SK-N-MC (cell line): ENCODE data around the gene GDPD5.

Experiments used
- DNase-seq: peaks from one replicate; pipeline ENCODE4 v3.0.0-alpha.2; 2011; ENCODE audit warnings: low read depth, low spot score
- H3K27ac ChIP-seq: fragments of 200-600 bp; sonication (generic); 2 replicates; pipeline ENCODE4 v1.5.1; 2016; ENCODE audit warnings: mixed run types
- H3K36me3 ChIP-seq: fragments of 200-600 bp; sonication (generic); 2 replicates; pipeline ENCODE4 v1.6.1; 2017; ENCODE audit warnings: antibody characterized with exemption, low read length, mixed read lengths; ENCODE audit not compliant: insufficient read depth
- H3K4me3 ChIP-seq: fragments of 200-600 bp; sonication (generic); 2 replicates; pipeline ENCODE4 v1.5.1; 2016
- H3K9ac ChIP-seq: fragments of 200-600 bp; sonication (generic); 2 replicates; pipeline ENCODE4 v1.8.0; 2017; ENCODE audit warnings: mixed run types, mixed read lengths; ENCODE audit not compliant: insufficient read length
- H3K9me3 ChIP-seq: fragments of 200-600 bp; sonication (generic); 2 replicates; pipeline ENCODE4 v1.6.1; 2017; ENCODE audit warnings: low read depth, mild to moderate bottlenecking, antibody characterized with exemption, low read length, moderate library complexity, mixed read lengths
- EZH2 ChIP-seq: fragments of 200-600 bp; sonication (generic); IDR thresholded peaks from one replicate; pipeline ENCODE4 v1.6.1; 2017; ENCODE audit warnings: antibody characterized with exemption
- FOXP2 ChIP-seq: optimal IDR thresholded peaks from 2 replicates; pipeline ENCODE3; 2011; ENCODE audit warnings: mild to moderate bottlenecking, moderate library complexity; ENCODE audit not compliant: insufficient read depth; ENCODE audit errors: extremely low read length, control extremely low read depth
- POLR2AphosphoS5 ChIP-seq: IDR thresholded peaks from 2 replicates; pipeline ENCODE4 v1.6.1; 2012; ENCODE audit warnings: mild to moderate bottlenecking, low read depth, low read length, borderline replicate concordance

GDPD5 gene

DNA sequence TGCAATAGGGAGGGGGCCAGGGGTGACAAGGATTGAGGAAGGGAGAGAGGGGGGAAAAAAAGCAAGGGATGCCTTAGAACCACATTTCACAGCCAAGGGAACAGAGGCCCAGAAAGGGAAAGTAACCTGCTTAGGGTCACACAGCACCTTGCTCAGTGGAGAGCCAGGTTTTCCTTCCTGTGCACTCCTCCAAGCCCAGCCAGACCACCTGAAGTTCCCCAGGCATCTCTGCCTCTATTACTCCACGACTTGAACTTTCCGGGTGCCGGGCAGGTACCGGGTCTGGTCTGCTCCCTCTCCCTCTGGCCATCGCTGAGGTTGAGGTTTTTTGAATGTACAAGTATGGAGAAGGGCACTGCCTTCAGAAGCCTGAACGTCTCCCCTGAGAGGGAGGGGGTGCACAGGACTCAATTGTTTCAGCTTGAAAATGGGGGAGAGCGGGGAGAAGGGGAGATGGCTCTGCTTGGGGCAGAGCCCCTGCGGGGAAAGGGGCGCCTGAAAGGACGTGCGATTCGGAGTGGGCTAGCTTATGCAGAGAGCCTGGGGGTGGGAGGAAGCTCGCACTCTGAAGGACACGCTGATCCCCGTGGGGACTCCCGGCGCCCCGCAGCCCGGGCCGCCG, 35.8 kb upstream of the GDPD5 start:
- no peak for DNase-seq
- peak overlapping the region; percentile 87 for H3K9ac ChIP-seq
- peak overlapping the region; percentile 91 for H3K4me3 ChIP-seq
- H3K36me3 ChIP-seq: peaks cover 27% of the 10 kb centered on the region
- H3K9me3 ChIP-seq: no peaks in the 10 kb centered on the region
- TF ChIP-seq EZH2 (no peak), POLR2AphosphoS5 (no peak; the same call in 1 of the 2 replicates), FOXP2 (no peak)
- H3K27ac ChIP-seq: peak overlapping the region; percentile 91

DNA sequence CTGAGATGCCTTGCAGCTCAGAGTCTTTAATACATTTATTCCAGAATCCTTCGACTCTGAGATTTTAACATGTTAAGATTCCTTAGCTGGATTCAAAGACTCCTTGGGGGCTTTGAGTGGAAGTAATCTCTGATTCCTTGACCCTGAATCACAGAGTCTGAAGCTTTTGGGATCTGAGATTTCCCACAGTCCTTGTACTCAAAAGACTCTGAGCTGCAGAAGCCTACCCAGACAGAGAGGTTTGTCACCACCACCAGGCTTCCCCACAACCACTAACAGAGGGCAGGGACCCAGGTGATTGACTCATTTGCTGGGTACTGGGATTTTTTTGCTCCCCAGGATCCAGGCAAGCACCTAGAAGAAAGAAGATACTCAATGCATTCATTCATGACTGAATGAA, 34.9 kb upstream of the GDPD5 start:
- Histone ChIP-seq H3K4me3 (no peak overlapping the region), H3K27ac (peak overlapping the region; percentile 91), H3K9me3 (no peaks in the 10 kb centered on the region), H3K36me3 (peaks cover 18% of the 10 kb centered on the region), H3K9ac (peak overlapping the region; percentile 20)
- DNase-seq: no peak
- TF ChIP-seq EZH2: no peak
- TF ChIP-seq POLR2AphosphoS5: no peak
- TF ChIP-seq FOXP2: no peak

DNA sequence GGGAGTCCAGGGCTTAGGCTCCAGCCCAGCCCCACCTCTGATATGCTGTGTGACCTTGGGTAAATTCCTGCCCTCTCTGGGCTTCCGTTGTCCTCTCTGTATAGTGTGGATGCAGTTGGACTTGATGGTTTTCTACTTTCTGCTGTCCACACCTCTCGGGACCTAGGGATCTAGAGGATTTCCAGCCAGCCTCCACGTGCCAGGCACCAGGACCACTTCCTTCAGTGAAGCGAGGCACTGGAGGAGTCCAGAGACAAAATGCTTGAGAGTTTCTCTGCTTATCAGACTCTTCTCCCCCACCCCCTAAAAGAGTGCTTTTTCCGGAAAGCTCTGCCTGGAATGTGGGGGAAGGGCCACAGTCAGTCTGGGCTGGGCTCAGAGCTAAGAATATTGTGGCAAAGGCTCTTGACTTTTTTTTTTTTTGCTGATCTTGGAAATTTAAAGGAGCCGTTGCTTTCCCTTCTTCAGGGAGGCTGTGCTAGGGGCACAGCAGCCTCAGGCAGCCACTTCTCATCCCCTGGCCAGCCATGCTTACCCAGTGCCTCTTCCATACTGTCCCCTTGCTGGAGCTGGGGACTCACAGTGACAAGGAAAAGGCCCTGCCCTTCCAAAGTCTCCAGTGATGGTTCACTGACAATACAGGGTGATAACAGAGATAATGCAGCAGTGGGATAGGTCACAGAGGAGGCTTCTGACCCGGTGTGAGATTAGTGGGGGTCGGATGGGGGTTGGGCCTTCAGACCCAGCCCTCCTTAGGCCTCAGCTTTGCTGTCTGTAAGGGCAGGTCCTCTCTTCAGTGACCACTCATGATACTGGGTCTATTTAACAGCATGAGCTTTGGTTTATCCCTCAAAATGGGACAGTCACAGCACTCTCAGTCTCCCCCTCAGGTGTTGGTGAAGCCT, 33.5 kb upstream of the GDPD5 start:
- peak overlapping the region; percentile 70 for H3K9ac ChIP-seq
- peaks cover 5% of the 10 kb centered on the region; the same call in 1 of the 2 replicates for H3K36me3 ChIP-seq
- TF ChIP-seq EZH2 (no peak), POLR2AphosphoS5 (peak; percentile 68)
- H3K9me3 ChIP-seq: no peaks in the 10 kb centered on the region
- H3K27ac ChIP-seq: peak overlapping the region; percentile 93
- H3K4me3 ChIP-seq: peak overlapping the region; percentile 60
- DNase-seq: peak; percentile 58

DNA sequence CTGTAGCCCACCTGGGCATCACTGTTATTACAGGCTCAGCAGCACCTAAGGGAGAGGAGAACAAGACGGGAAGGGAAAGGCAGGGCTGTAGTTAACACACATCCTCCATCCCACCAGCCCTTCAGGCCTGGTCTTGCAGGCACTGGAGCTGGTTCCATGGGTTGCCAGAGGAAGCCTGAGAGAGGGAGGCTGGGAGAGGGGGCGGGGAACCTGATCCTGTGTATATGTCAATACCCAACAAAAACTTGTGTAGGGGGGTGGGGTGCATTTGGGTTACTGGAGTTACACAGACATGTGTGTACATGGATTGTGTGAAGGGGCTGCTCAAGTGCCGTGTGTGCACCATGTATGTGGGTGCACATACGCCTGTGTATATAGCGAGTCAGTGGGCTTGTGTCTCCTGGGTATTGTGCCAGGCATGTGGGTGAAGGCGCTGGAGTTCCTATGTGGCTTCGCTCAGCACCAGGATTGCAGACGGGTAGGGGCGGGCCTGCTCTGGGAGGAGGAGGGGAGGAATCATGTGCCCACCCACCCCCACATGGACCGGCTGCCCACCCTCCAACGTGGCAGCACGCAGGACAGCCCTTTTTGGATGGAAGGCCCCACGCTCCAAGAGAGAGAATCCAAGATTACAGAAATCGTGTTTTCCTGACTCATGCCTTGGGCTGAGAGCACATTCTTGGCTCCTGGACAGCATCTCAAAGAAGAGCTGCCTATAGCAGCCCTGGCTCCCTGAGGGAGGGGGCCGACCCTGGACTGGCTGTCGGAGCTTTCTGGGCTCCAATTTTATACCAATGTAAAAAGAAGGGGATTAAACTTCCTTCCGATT, 32.1 kb upstream of the GDPD5 start:
- TF ChIP-seq FOXP2: no peak
- TF ChIP-seq POLR2AphosphoS5: no peak
- no peak for TF ChIP-seq EZH2
- Histone ChIP-seq H3K27ac (peak overlapping the region; percentile 93), H3K4me3 (no peak overlapping the region), H3K9ac (peak overlapping the region; percentile 7), H3K9me3 (no peaks in the 10 kb centered on the region), H3K36me3 (no peaks in the 10 kb centered on the region)
- no peak for DNase-seq

DNA sequence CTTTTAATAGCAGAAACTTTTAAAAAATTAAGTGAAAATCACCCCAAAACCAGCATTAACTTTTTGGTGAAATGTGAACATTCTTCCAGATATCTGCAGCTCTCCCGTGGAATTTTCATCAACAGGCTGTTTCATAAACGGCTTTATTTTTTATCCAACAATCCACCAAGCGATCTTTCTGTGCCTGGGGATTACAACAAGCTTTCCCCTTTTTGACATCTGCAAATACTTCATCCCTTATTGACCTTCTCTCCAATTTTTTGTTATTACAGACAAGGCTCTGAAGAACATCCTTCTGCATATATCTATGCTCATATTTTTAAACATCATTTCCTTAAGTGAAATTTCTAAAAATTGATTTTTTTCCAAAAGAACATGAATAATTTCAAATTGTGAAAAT, 30.5 kb upstream of the GDPD5 start:
- Histone ChIP-seq H3K9me3 (no peaks in the 10 kb centered on the region), H3K36me3 (no peaks in the 10 kb centered on the region), H3K27ac (peak overlapping the region; percentile 93), H3K9ac (no peak overlapping the region), H3K4me3 (no peak overlapping the region)
- TF ChIP-seq FOXP2 (no peak), EZH2 (no peak), POLR2AphosphoS5 (no peak)
- no peak for DNase-seq

DNA sequence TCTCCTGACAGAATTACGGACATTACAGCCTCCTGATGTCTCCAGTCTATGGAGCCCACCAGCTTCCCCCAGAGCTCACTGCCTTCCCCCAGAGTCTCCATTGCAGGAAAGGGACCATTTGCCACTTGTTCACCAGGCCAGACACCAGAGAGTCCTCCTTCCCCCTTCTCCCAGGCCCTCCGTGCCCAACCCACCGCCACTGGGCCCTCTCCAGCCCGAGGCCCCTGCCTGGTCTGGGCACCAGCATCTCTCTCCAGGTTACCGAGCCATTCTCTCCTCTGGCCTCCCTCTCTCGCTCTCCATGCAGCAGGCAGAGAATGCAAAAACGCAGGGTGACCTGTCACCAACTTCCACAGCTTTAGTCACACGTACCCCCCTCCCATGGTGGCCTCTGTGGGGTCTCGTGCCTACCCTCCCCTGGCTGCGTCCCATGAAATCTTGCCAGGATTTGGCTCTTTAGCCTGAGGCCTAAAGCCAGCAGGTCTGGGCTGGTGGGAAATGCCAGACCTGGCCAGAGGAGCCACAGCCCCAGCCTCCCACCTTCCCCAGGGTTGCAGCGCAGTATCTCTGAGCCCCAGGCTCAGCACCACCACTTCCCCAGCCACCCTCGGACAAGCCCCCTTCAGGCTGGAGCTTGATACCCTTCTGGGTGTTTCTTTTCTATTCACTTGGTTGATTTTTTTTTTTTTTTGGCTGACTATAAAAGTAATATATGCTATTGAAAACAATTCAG, 29.5 kb upstream of the GDPD5 start:
- Histone ChIP-seq H3K36me3 (no peaks in the 10 kb centered on the region), H3K4me3 (no peak overlapping the region), H3K9me3 (no peaks in the 10 kb centered on the region), H3K9ac (peak overlapping the region; percentile 43), H3K27ac (peak overlapping the region; percentile 83)
- DNase-seq: no peak
- TF ChIP-seq EZH2: no peak
- no peak for TF ChIP-seq POLR2AphosphoS5
- no peak for TF ChIP-seq FOXP2

DNA sequence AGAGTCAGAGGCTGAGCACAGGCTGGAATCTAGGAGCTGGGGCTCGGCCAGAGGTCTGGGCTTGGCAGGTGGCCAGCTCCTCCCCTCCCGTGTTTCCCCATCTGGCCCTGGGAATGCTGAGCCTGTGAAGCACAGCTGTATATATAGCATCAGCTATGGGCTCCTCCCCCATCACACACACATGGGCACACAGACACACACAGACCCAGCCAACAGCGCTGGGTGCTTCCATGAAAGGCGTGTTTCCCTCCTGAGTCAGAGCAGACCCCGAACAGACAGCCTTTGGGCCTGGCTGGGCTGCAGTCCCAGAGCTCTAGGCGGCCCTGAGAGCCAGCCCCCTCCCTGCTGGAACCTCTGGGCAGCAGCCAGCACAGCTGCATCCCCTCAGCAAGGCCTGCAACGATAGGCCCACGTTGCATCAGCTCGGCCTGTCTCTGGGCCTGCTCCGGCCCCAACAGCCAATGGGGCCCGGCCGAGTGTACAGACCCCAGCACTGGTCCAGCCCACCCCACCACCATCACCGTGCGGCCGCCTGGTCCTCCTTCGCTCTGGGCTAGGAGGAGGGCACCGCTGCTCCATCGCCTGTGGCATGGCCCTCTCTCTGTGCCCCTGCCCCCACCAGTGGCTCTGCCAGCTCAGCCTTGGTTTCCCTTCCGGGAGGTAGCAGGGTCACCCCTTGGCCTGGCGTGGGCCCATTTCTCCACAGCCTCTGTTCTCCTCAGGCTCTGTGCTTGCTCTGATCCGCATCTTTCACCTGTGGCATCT, 28.7 kb upstream of the GDPD5 start:
- Histone ChIP-seq H3K27ac (peak overlapping the region; percentile 83), H3K9me3 (no peaks in the 10 kb centered on the region), H3K4me3 (no peak overlapping the region), H3K9ac (peak overlapping the region; percentile 43), H3K36me3 (no peaks in the 10 kb centered on the region)
- TF ChIP-seq FOXP2: no peak
- TF ChIP-seq EZH2: no peak
- no peak for TF ChIP-seq POLR2AphosphoS5
- no peak for DNase-seq
